Measurements from ENCODE around the gene EXOC4.

The EXOC4 gene

GRCh38 chr7:133582766-133583523, 330.1 kb downstream of the EXOC4 start:
- no peak for DNase-seq

- no peak for DNase-seq
Measured at GRCh38 chr7:133583545-133584171, 330.8 kb downstream of the EXOC4 start.

- DNase-seq = no peak
Measured at GRCh38 chr7:133584956-133585668, 332.2 kb downstream of the EXOC4 start.

- no peak for DNase-seq
Measured at GRCh38 chr7:133586253-133586652, 333.4 kb downstream of the EXOC4 start.

- DNase-seq = no peak
Measured at GRCh38 chr7:133587903-133588302, 335.0 kb downstream of the EXOC4 start.

- DNase-seq = no peak
Measured at GRCh38 chr7:133590795-133591194, 337.9 kb downstream of the EXOC4 start.

GRCh38 chr7:133591704-133592340, 338.9 kb downstream of the EXOC4 start:
- no peak for DNase-seq

GRCh38 chr7:133593561-133593960, 340.7 kb downstream of the EXOC4 start:
- no peak for DNase-seq

GRCh38 chr7:133601617-133602016, 348.7 kb downstream of the EXOC4 start:
- no peak for DNase-seq

GRCh38 chr7:133602291-133602690, 349.4 kb downstream of the EXOC4 start:
- no peak for DNase-seq

GRCh38 chr7:133606991-133607390, 354.1 kb downstream of the EXOC4 start:
- no peak for DNase-seq

GRCh38 chr7:133609806-133610205, 356.9 kb downstream of the EXOC4 start:
- no peak for DNase-seq

GRCh38 chr7:133611955-133612354, 359.1 kb downstream of the EXOC4 start:
- no peak for DNase-seq

- DNase-seq = no peak
Measured at GRCh38 chr7:133613250-133613790, 360.4 kb downstream of the EXOC4 start.

GRCh38 chr7:133614251-133614650, 361.4 kb downstream of the EXOC4 start:
- DNase-seq = no peak

- DNase-seq = no peak
Measured at GRCh38 chr7:133618970-133619369, 366.1 kb downstream of the EXOC4 start.

- DNase-seq = no peak
Measured at GRCh38 chr7:133619491-133619890, 366.6 kb downstream of the EXOC4 start.

- no peak for DNase-seq
Measured at GRCh38 chr7:133623721-133624120, 370.8 kb downstream of the EXOC4 start.

GRCh38 chr7:133625046-133625445, 372.2 kb downstream of the EXOC4 start:
- DNase-seq = no peak

GRCh38 chr7:133629701-133630100, 376.8 kb downstream of the EXOC4 start:
- no peak for DNase-seq

GRCh38 chr7:133633055-133633454, 380.2 kb downstream of the EXOC4 start:
- DNase-seq = no peak

GRCh38 chr7:133635541-133635940, 382.7 kb downstream of the EXOC4 start:
- DNase-seq = no peak

- DNase-seq = no peak
Measured at GRCh38 chr7:133638857-133639256, 386.0 kb downstream of the EXOC4 start.
